SK-N-SH treated with all-trans-retinoic acid at 6 μM for 48 hours (cell line): ENCODE measurements around the gene SEMA7A.

ENCODE experiments used
- ATAC-seq: fragments of 200-7000 bp; cut with Tn5 transposase; 3 replicates; pipeline ENCODE4 v1.9.1; 2020; ENCODE audit warnings: mild to moderate bottlenecking, moderate library complexity
- ARNTL ChIP-seq: fragments of 450-650 bp; formaldehyde crosslinking; IDR thresholded peaks from 2 replicates; pipeline ENCODE4 v1.5.0; 2020; ENCODE audit warnings: low read depth, mild to moderate bottlenecking, moderate library complexity, borderline replicate concordance
- BACH2 ChIP-seq: fragments of 250-450 bp; sonication (Bioruptor Pico); IDR thresholded peaks from 2 replicates; pipeline ENCODE4 v1.9.0; 2021; ENCODE audit warnings: mild to moderate bottlenecking, borderline replicate concordance
- CREB5 ChIP-seq: fragments of 250-450 bp; sonication (Bioruptor Pico); IDR thresholded peaks from 2 replicates; pipeline ENCODE4 v1.5.1; 2020; ENCODE audit warnings: low read depth, mild to moderate bottlenecking, moderate library complexity
- CSDC2 ChIP-seq: fragments of 250-450 bp; sonication (Bioruptor Pico); IDR thresholded peaks from 2 replicates; pipeline ENCODE4 v1.5.0; 2020; ENCODE audit warnings: mild to moderate bottlenecking, moderate library complexity
- GLIS3 ChIP-seq: fragments of 250-450 bp; sonication (Bioruptor Pico); IDR thresholded peaks from 2 replicates; pipeline ENCODE4 v1.5.0; 2020; ENCODE audit warnings: mild to moderate bottlenecking, moderate library complexity
- ISL1 ChIP-seq: fragments of 250-450 bp; sonication (Bioruptor Pico); IDR thresholded peaks from 2 replicates; pipeline ENCODE4 v2.1.2; 2022; ENCODE audit warnings: mild to moderate bottlenecking, moderate library complexity
- OSR1 ChIP-seq: fragments of 250-450 bp; sonication (Bioruptor Pico); IDR thresholded peaks from 2 replicates; pipeline ENCODE4 v1.8.0; 2022; ENCODE audit warnings: moderate library complexity, mild to moderate bottlenecking, inconsistent platforms
- POU6F1 ChIP-seq: fragments of 250-450 bp; sonication (Bioruptor Pico); IDR thresholded peaks from 2 replicates; pipeline ENCODE4 v1.8.0; 2021; ENCODE audit warnings: low read depth, mild to moderate bottlenecking, moderate library complexity, borderline replicate concordance
- PPARA ChIP-seq: fragments of 250-450 bp; sonication (Bioruptor Pico); IDR thresholded peaks from 2 replicates; pipeline ENCODE4 v1.5.0; 2020; ENCODE audit warnings: mild to moderate bottlenecking, borderline replicate concordance
- RARB ChIP-seq: fragments of 250-450 bp; sonication (Bioruptor Pico); IDR thresholded peaks from 2 replicates; pipeline ENCODE4 v1.8.0; 2021; ENCODE audit warnings: mild to moderate bottlenecking, moderate library complexity
- SNAI2 ChIP-seq: fragments of 250-450 bp; sonication (Bioruptor Pico); IDR thresholded peaks from 2 replicates; pipeline ENCODE4 v1.5.0; 2020; ENCODE audit warnings: mild to moderate bottlenecking, moderate library complexity
- TCF4 ChIP-seq: fragments of 250-450 bp; sonication (Bioruptor Pico); IDR thresholded peaks from 2 replicates; pipeline ENCODE4 v1.8.0; 2021; ENCODE audit warnings: mild to moderate bottlenecking, moderate library complexity, borderline replicate concordance
- TOX ChIP-seq: fragments of 250-450 bp; sonication (Bioruptor Pico); IDR thresholded peaks from 2 replicates; pipeline ENCODE4 v1.8.0; 2021; ENCODE audit warnings: mild to moderate bottlenecking, moderate library complexity, borderline replicate concordance
- ZC3H10 ChIP-seq: fragments of 250-450 bp; sonication (Bioruptor Pico); IDR thresholded peaks from 2 replicates; pipeline ENCODE4 v1.5.1; 2021; ENCODE audit warnings: mild to moderate bottlenecking, moderate library complexity
- ZFP3 ChIP-seq: fragments of 250-450 bp; sonication (Bioruptor Pico); IDR thresholded peaks from 2 replicates; pipeline ENCODE4 v1.5.0; 2020; ENCODE audit warnings: mild to moderate bottlenecking, moderate library complexity
- ZFP30 ChIP-seq: fragments of 450-650 bp; formaldehyde crosslinking; IDR thresholded peaks from 2 replicates; pipeline ENCODE4 v1.5.0; 2022; ENCODE audit warnings: mild to moderate bottlenecking, moderate library complexity
- ZNF565 ChIP-seq: fragments of 450-650 bp; formaldehyde crosslinking; conservative IDR thresholded peaks from 2 replicates; pipeline ENCODE4 v1.5.0; 2020; ENCODE audit warnings: low read depth, mild to moderate bottlenecking, moderate library complexity
- ZNF70 ChIP-seq: fragments of 450-650 bp; formaldehyde crosslinking; IDR thresholded peaks from 2 replicates; pipeline ENCODE4 v1.5.0; 2020; ENCODE audit warnings: mild to moderate bottlenecking, moderate library complexity
- ZNF8 ChIP-seq: fragments of 450-650 bp; formaldehyde crosslinking; IDR thresholded peaks from 2 replicates; pipeline ENCODE4 v1.5.0; 2020; ENCODE audit warnings: mild to moderate bottlenecking, moderate library complexity

The SEMA7A gene

GRCh38 chr15:74409225-74409624, 24.5 kb downstream of the SEMA7A start (continued):
- TF ChIP-seq POU6F1 (CRISPR knock-in tag): no peak

DNA sequence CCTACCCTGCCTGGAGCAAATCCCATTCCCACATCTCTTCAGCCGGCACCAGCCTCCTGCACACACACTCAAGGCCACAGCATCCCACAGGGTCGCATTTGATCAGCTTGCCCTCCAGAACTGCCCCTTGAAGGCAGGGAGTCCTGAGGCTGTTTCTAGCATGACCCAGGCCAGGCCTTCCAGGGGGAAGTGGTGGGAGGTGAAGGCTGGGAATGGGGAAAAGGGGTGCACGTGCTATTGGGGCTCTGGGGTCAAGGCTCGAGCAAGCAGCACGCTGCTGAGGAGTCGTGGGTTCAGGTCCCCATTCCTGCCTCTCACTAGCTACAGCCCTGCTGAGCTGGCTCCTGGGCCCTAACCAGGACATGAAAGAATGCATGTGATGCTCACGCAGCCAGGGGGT, 24.9 kb downstream of the SEMA7A start:
- no peak for ATAC-seq

DNA sequence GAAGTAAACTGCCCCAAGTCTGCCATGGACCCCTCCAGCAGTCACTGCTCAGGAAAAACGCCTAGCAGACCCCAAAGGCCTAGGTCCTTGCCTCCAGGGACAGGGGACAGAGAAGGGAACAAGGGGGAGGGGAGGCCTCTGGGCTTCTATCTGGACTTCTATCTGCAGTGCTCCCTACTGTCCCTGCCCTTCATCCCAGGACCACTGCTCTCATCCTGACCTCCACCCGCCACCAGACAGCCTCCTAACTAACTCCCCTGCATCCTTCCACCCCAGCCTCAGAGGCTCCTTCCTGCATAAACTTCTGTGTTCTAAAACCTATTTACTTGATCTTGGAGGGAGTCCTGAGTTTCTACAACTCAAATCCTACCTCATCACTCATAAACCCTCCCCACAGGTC, 25.4 kb downstream of the SEMA7A start:
- no peak for TF ChIP-seq GLIS3 (CRISPR knock-in tag)
- TF ChIP-seq OSR1 (CRISPR knock-in tag): no peak
- no peak for TF ChIP-seq CSDC2 (CRISPR knock-in tag)
- TF ChIP-seq ZNF565: no peak
- no peak for TF ChIP-seq ZNF8 (CRISPR knock-in tag)
- no peak for TF ChIP-seq ZNF70 (CRISPR knock-in tag)
- no peak for TF ChIP-seq ZC3H10 (CRISPR knock-in tag)
- no peak for TF ChIP-seq ZFP30 (CRISPR knock-in tag)
- no peak for TF ChIP-seq ISL1 (CRISPR knock-in tag)
- TF ChIP-seq CREB5 (CRISPR knock-in tag): no peak
- ATAC-seq: no peak

More for the DNA sequence above, 24.9 kb downstream of the SEMA7A start:
- TF ChIP-seq TOX (CRISPR knock-in tag) (no peak), SNAI2 (CRISPR knock-in tag) (no peak), POU6F1 (CRISPR knock-in tag) (no peak), ZC3H10 (CRISPR knock-in tag) (no peak), ARNTL (no peak)

DNA sequence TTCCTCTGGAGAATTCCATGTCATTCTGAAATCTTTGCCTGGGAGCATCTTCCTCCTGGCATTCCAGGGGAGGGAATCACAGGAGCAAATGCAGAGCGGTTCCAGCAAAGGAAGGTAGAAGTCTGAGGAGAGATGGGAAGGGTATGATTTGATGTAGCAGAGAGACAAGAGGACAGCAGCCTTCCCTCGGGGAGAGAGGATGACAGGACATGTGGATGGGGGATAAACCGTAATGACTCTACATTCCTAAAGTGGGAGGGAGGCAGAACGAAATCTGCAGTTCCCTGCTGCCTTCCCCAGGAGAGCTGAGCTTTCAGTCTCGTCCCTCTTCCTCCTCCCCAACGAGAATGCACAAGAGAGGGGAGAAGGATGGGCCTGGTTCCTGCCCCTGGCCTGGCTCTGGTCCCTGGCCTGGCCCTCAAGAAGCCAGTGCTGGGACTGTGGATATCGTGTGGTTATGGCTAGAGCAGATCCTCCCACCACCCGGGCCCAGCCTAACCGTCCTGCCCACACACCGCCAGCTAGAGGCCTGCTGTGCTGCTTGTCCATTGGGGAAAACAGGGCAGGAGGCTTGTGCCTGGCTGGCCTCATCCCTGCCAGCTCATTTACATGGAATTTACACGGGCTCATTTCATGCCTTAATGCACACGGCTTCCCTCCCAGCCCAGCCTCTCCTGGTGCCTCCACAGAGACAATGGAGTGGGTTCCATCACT, 26.6 kb downstream of the SEMA7A start:
- ATAC-seq: peak; percentile 97
- TF ChIP-seq RARB (CRISPR knock-in tag) (no peak), TCF4 (CRISPR knock-in tag) (no peak), ARNTL (no peak), SNAI2 (CRISPR knock-in tag) (no peak), CSDC2 (CRISPR knock-in tag) (no peak), CREB5 (CRISPR knock-in tag) (no peak), PPARA (CRISPR knock-in tag) (no peak), BACH2 (no peak), ZNF8 (CRISPR knock-in tag) (no peak), ZC3H10 (CRISPR knock-in tag) (no peak)

- TF ChIP-seq ZC3H10 (CRISPR knock-in tag): no peak
- no peak for TF ChIP-seq RARB (CRISPR knock-in tag)
- TF ChIP-seq ZFP3 (CRISPR knock-in tag): peak; percentile 80
- TF ChIP-seq BACH2: no peak
- TF ChIP-seq CREB5 (CRISPR knock-in tag): no peak
- TF ChIP-seq ZNF565: no peak
- TF ChIP-seq, all 23 proteins: peak for 1
- no peak for ATAC-seq
Observed at GRCh38 chr15:74406517-74406916, 27.2 kb downstream of the SEMA7A start.
